HepG2 (cell line): Measurements from ENCODE around the gene CLDN4. TPM values are rescaled to one million over a fixed set of nuclear protein-coding genes. Genes with fewer than 3 reads are reported as not detected.

ENCODE experiments used
- ATAC-seq: fragments of 200-7000 bp; cut with Tn5 transposase; 3 replicates; pipeline ENCODE4 v1.9.1; 2020; ENCODE audit warnings: mild to moderate bottlenecking, moderate library complexity
- BruUV-seq: library from RNA; stranded (reverse); fragments of 400-500 nt; replicated peaks from 2 replicates; lab custom pipeline; 2021; lab: Mats Ljungman, UMichigan
- CTCF ChIA-PET: fragments of 300-600 bp; formaldehyde crosslinking; extraction: SDS; loops from one replicate; lab custom pipeline; 2021; ENCODE audit warnings: low total read pairs, inconsistent platforms, low intra/inter-chr PET ratio; lab: Yijun Ruan, JAX
- POLR2A ChIA-PET: fragments of 350-600 bp; sonication (Branson Sonifier 250); formaldehyde crosslinking; loops from one replicate; lab custom pipeline; 2020; ENCODE audit warnings: antibody characterized with exemption, inconsistent platforms; lab: Yijun Ruan, JAX
- DNase-seq: peaks from one replicate; pipeline ENCODE4 v3.0.0-alpha.2; 2015; ENCODE audit warnings: low spot score
- FAIRE-seq: peaks from 3 replicates; lab custom pipeline; 2011; peaks lifted over from hg19 to GRCh38; lab: Jason Lieb, UNC
- H2AFZ ChIP-seq: one replicate; pipeline ENCODE4 v1.6.1; 2011; ENCODE audit warnings: low read length, inconsistent platforms
- H3K27ac ChIP-seq: fragments of 300-600 bp; 3 replicates; pipeline ENCODE4 v1.8.0; 2011; ENCODE audit warnings: mixed run types, mild to moderate bottlenecking, mixed read lengths, low read length, inconsistent platforms; ENCODE audit not compliant: insufficient read depth; ENCODE audit errors: extremely low read length
- H3K27me3 ChIP-seq, 2 experiments: fragments of 200-600 bp in 1 of 2; 2 replicates in 1 of 2; 3 replicates in 1 of 2; pipeline versions ENCODE4 v1.6.0 to v1.8.0; 2011; ENCODE audit warnings: low read length in 2 of 2, mild to moderate bottlenecking in 2 of 2, moderate library complexity in 2 of 2, inconsistent platforms in 1 of 2; ENCODE audit not compliant: insufficient read depth in 2 of 2, control insufficient read depth in 1 of 2
- H3K36me3 ChIP-seq, 2 experiments: fragments of 200-600 bp in 1 of 2; replicated peaks in 1 of 2; 2 replicates in 1 of 2; 3 replicates in 1 of 2; pipeline versions ENCODE4 v1.5.1 to v1.8.0; 2011; ENCODE audit warnings: low read length in 2 of 2, inconsistent platforms in 1 of 2; ENCODE audit not compliant: insufficient read depth in 2 of 2, control insufficient read depth in 1 of 2
- H3K4me1 ChIP-seq: 2 replicates; pipeline ENCODE4 v1.5.1; 2012; ENCODE audit warnings: low read length, inconsistent platforms; ENCODE audit not compliant: insufficient read depth
- H3K4me2 ChIP-seq: 2 replicates; pipeline ENCODE4 v1.6.0; 2011; ENCODE audit warnings: low read depth, low read length, inconsistent platforms
- H3K4me3 ChIP-seq, 3 experiments: fragments of 200-600 bp in 1 of 3; sonication (generic), shearing (Covaris generic) in 1 of 3; replicated peaks in 1 of 3; 2 replicates each; pipeline ENCODE4 v1.5.1; 2011 to 2016; ENCODE audit warnings: low read length in 3 of 3, inconsistent platforms in 2 of 3, low read depth in 2 of 3, mild to moderate bottlenecking in 2 of 3, control low read depth in 1 of 3, mixed read lengths in 1 of 3; ENCODE audit not compliant: insufficient read depth in 1 of 3
- H3K79me2 ChIP-seq: one replicate; pipeline ENCODE4 v1.6.1; 2011; ENCODE audit warnings: low read length, inconsistent platforms; ENCODE audit not compliant: insufficient read depth
- H3K9ac ChIP-seq: 2 replicates; pipeline ENCODE4 v1.6.0; 2011; ENCODE audit warnings: mild to moderate bottlenecking, low read depth, low read length, inconsistent platforms; ENCODE audit not compliant: insufficient read depth
- H3K9me3 ChIP-seq: 2 replicates; pipeline ENCODE4 v1.5.1; 2012; ENCODE audit warnings: mild to moderate bottlenecking, low read length
- H4K20me1 ChIP-seq: 2 replicates; pipeline ENCODE4 v1.6.0; 2011; ENCODE audit warnings: inconsistent platforms, mild to moderate bottlenecking, low read length, moderate library complexity; ENCODE audit not compliant: insufficient read depth
- ARNT2 ChIP-seq: sonication (generic); formaldehyde crosslinking; IDR thresholded peaks from 2 replicates; pipeline ENCODE4 v1.8.0; 2022; ENCODE audit warnings: mild to moderate bottlenecking, low read depth, missing genetic modification reagents, moderate library complexity
- FOSL2 ChIP-seq: sonication (generic); formaldehyde crosslinking; IDR thresholded peaks from 2 replicates; pipeline ENCODE4 v1.4.0; 2020; ENCODE audit warnings: missing genetic modification reagents
- MAFG ChIP-seq: sonication (generic); formaldehyde crosslinking; IDR thresholded peaks from 2 replicates; pipeline ENCODE4 v1.5.1; 2020; ENCODE audit warnings: mild to moderate bottlenecking, missing genetic modification reagents
- MXI1 ChIP-seq: IDR thresholded peaks from 3 replicates; pipeline ENCODE4 v1.6.1; 2012; ENCODE audit warnings: low read depth, low read length, inconsistent platforms, borderline replicate concordance
- NR2F1 ChIP-seq, 2 experiments: fragments of 450-650 bp in 1 of 2; formaldehyde crosslinking in 1 of 2; IDR thresholded peaks; 2 replicates each; pipeline versions ENCODE4 v1.5.0 to v1.6.1; 2016 to 2020; ENCODE audit warnings: mild to moderate bottlenecking in 1 of 2, missing compliant biosample characterization in 1 of 2, missing genetic modification reagents in 1 of 2, moderate library complexity in 1 of 2
- PPARG ChIP-seq: conservative IDR thresholded peaks from 2 replicates; pipeline ENCODE4 v1.6.1; 2016; ENCODE audit warnings: missing biosample characterization, missing genetic modification reagents
- SAP130 ChIP-seq: IDR thresholded peaks from 2 replicates; pipeline ENCODE4 v1.6.1; 2016; ENCODE audit warnings: low read depth
- SP140L ChIP-seq: sonication (generic); formaldehyde crosslinking; IDR thresholded peaks from 2 replicates; pipeline ENCODE4 v1.4.0; 2020; ENCODE audit warnings: missing genetic modification reagents, borderline replicate concordance
- ZC3H13 ChIP-seq: sonication (generic); formaldehyde crosslinking; IDR thresholded peaks from 2 replicates; pipeline ENCODE4 v1.8.1; 2023; ENCODE audit warnings: mild to moderate bottlenecking, missing genetic modification reagents, moderate library complexity
- ZNF136 ChIP-seq: sonication (generic); formaldehyde crosslinking; IDR thresholded peaks from 2 replicates; pipeline ENCODE4 v1.8.1; 2022; ENCODE audit warnings: low read depth, mild to moderate bottlenecking, moderate library complexity, missing genetic modification reagents
- ZNF431 ChIP-seq: sonication (generic); formaldehyde crosslinking; IDR thresholded peaks from 2 replicates; pipeline ENCODE4 v1.9.0; 2022; ENCODE audit warnings: missing genetic modification reagents, low read depth, mild to moderate bottlenecking, borderline replicate concordance
- ZNF775 ChIP-seq: sonication (generic); formaldehyde crosslinking; IDR thresholded peaks from 2 replicates; pipeline ENCODE4 v1.4.0; 2020; ENCODE audit warnings: missing genetic modification reagents, mild to moderate bottlenecking, moderate library complexity, borderline replicate concordance
- WGBS: methylation state at CpG from one replicate; pipeline ENCODE4 v1.1.6; 2017; ENCODE audit warnings: low lambda C conversion rate; 5-methylcytosine and 5-hydroxymethylcytosine counted together
- in situ Hi-C: cut with HindIII; loops from 2 replicates; pipeline ENCODE4 v1.10.0; 2017; ENCODE audit warnings: low pct_unique_long_range_greater_than_20kb; ENCODE audit not compliant: extremely low pct_ligation_motif_present
- intact Hi-C: fragments of 100-400 bp; cut with micrococcal nuclease; formaldehyde crosslinking; loops from one replicate; pipeline ENCODE4 v1.10.0; 2022; ENCODE audit not compliant: unreplicated experiment
- polyA plus RNA-seq, 8 experiments: library from polyadenylated mRNA; depleted of rRNA in 3 of 8; stranded (reverse) in 7 of 8; unstranded in 1 of 8; fragments of >200 nt; fragmentation: Illumina TruSeq in 4 of 8; extraction: Trizol in 4 of 8; gene quantifications; 2 replicates each; pipeline versions ENCODE4 v1.2.1 to v1.2.3, GENCODE V29; 2011 to 2016; ENCODE audit warnings: low read depth in 4 of 8, missing spikeins in 1 of 8, mixed read lengths in 1 of 8; ENCODE audit not compliant: insufficient read depth in 1 of 8
- total RNA-seq, 5 experiments: library from RNA; depleted of rRNA; stranded (reverse); fragments of >200 nt; fragmentation: Illumina TruSeq; extraction: Trizol; gene quantifications; 2 replicates each; pipeline ENCODE4 v1.2.3, GENCODE V29; 2016; ENCODE audit warnings: low read depth in 1 of 5
- TF ChIP-seq, protein P1 (sequence below): IDR thresholded peaks from 2 replicates; pipeline ENCODE4 v1.6.1; 2016; ENCODE audit warnings: mild to moderate bottlenecking
- TF ChIP-seq, protein P2 (sequence below): sonication (generic); formaldehyde crosslinking; IDR thresholded peaks from 2 replicates; pipeline ENCODE4 v1.4.0; 2020; ENCODE audit warnings: missing genetic modification reagents

Gene CLDN4
- total and polyA plus RNA-seq, 2 of the 13 experiments (the other 11 are each of a cell fraction or from before 2014, with no cell fraction given) = 28.2 to 35.7 TPM

DNA sequence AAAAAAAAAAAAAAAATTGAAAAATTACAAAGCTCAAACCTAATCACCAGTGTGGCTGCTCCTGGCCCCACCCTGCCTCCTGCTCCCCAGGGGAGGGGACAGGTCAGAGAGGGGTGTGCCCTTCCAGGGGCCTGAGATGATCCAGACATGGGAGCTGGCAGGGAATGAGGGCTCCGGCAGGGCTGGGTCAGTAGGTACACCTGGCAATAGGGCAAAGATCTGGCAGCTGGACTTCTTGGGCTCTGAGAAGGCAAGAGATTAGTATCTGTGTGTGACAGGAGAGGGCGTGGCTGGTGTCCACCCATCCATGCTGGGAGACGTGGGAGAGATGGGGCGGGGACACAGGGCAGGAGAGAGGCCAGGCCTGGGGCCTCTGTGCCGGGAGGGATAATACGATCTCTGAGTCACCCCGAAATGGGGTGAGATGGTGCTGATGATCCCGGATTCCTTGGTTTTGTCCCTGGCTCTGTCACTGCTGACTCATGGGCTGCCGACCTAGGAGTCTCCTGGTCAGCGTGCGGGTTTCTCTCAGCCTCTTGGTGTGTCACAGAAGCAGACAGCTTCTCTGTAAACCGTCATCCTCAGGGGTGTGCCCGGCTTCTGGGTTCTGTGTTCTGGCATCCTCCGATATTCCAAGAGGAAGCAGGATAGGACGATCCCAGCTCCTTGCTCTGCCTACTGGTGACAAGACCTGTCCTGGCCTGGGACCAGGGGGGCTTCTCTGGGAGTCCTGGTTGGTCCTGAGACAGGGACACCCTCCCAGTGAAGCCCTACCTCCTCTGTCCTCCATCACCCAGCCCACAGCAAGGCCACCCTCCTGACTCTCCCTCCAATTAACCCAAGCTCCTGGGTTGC lies 8.2 kb upstream of the CLDN4 start:
- Histone ChIP-seq H3K27ac (no peak overlapping the region), H3K9me3 (no peaks in the 10 kb centered on the region), H3K9ac (no peak overlapping the region), H2AFZ (no peak overlapping the region), H3K27me3 (peaks cover 0 to 31% of the 10 kb centered on the region in 2 experiments; a peak in 3 of 5 replicates), H3K79me2 (no peaks in the 10 kb centered on the region), H3K36me3 (no peaks in the 10 kb centered on the region), H3K4me3 (no peak overlapping the region; a peak in 1 of 6 replicates), H4K20me1 (no peaks in the 10 kb centered on the region), H3K4me2 (peak overlapping the region; percentile 29; the same call in 1 of the 2 replicates), H3K4me1 (peaks cover 29% of the 10 kb centered on the region)
- BruUV-seq = no TSS peak
- CTCF ChIA-PET = no interaction called here
- WGBS = 0% methylated on average over 4 of the region's 15 CpGs
- POLR2A ChIA-PET = interaction anchor here (0.8 to 1.5 kb wide), 4 partner anchors 8 to 20 kb away, joined by 3 to 4 read pairs (median 3); partner anchors contain the start of genes CLDN4 and METTL27
- DNase-seq = peak; percentile 50
- TF ChIP-seq FOSL2 (CRISPR knock-in tag) (peak; percentile 62), MXI1 (0 out of 3 replicates have a peak, but pooled peaks have one; percentile 10), SAP130 (CRISPR knock-in tag) (0 out of 2 replicates have a peak, but pooled peaks have one; percentile 20), NR2F1 (CRISPR knock-in tag; IDR thresholded peaks at IDR 0.05) (no peak)
- intact Hi-C loops (no loop called here), in situ Hi-C loops (no loop called here)
- ATAC-seq = peak; percentile 74
- no peak for FAIRE-seq

DNA sequence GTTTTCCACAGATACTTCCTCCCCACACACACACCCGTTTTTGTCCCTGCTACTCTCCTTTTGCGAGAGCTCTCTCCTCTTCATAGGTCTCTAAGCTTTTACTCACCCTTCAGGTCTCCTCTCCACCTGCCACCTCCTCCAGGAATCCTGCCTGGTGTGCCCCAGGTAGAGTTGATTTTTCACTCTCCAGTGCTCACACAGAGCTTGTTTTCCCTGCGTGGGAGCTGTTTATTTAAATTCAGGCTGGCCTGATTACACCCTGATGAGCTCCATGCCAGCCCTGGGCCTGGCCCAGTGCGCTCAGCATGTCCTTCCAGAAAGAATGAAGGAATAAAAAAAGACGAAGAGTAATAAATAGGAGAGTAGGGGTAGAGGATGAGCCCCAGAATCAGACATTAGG lies 7.5 kb upstream of the CLDN4 start:
- WGBS = 33% methylated on average over 5 of the region's 5 CpGs
- intact Hi-C loops = no loop called here
- in situ Hi-C loops = no loop called here
- DNase-seq (no peak), ATAC-seq (no peak), FAIRE-seq (no peak)
- Histone ChIP-seq H3K79me2 (no peaks in the 10 kb centered on the region), H3K27me3 (peaks cover 0 to 31% of the 10 kb centered on the region in 2 experiments; a peak in 3 of 5 replicates), H3K4me1 (peaks cover 36% of the 10 kb centered on the region), H3K9ac (no peak overlapping the region), H3K27ac (no peak overlapping the region), H4K20me1 (no peaks in the 10 kb centered on the region), H3K9me3 (no peaks in the 10 kb centered on the region), H3K36me3 (no peaks in the 10 kb centered on the region), H3K4me2 (no peak overlapping the region; the same call in 1 of the 2 replicates), H3K4me3 (no peak overlapping the region), H2AFZ (no peak overlapping the region)
- ChIA-PET POLR2A (interaction anchor here (1.1 kb wide), 1 partner anchor 10 kb away, joined by 3 read pairs; no protein-coding TSS in a partner anchor), CTCF (no interaction called here)
- no TSS peak for BruUV-seq
- TF ChIP-seq, protein P1, sequence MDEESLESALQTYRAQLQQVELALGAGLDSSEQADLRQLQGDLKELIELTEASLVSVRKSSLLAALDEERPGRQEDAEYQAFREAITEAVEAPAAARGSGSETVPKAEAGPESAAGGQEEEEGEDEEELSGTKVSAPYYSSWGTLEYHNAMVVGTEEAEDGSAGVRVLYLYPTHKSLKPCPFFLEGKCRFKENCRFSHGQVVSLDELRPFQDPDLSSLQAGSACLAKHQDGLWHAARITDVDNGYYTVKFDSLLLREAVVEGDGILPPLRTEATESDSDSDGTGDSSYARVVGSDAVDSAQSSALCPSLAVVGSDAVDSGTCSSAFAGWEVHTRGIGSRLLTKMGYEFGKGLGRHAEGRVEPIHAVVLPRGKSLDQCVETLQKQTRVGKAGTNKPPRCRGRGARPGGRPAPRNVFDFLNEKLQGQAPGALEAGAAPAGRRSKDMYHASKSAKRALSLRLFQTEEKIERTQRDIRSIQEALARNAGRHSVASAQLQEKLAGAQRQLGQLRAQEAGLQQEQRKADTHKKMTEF (CRISPR knock-in tag) = no peak
- no peak for TF ChIP-seq MXI1
- no peak for TF ChIP-seq ZNF431 (CRISPR knock-in tag)
- no peak for TF ChIP-seq ARNT2 (CRISPR knock-in tag)
- no peak for TF ChIP-seq ZNF136 (CRISPR knock-in tag)
- no peak for TF ChIP-seq ZC3H13 (CRISPR knock-in tag)
- TF ChIP-seq PPARG (CRISPR knock-in tag) = no peak
- TF ChIP-seq ZNF775 = no peak
- TF ChIP-seq SP140L (CRISPR knock-in tag) = no peak
- no peak for TF ChIP-seq MAFG (CRISPR knock-in tag)
- TF ChIP-seq, protein P2, sequence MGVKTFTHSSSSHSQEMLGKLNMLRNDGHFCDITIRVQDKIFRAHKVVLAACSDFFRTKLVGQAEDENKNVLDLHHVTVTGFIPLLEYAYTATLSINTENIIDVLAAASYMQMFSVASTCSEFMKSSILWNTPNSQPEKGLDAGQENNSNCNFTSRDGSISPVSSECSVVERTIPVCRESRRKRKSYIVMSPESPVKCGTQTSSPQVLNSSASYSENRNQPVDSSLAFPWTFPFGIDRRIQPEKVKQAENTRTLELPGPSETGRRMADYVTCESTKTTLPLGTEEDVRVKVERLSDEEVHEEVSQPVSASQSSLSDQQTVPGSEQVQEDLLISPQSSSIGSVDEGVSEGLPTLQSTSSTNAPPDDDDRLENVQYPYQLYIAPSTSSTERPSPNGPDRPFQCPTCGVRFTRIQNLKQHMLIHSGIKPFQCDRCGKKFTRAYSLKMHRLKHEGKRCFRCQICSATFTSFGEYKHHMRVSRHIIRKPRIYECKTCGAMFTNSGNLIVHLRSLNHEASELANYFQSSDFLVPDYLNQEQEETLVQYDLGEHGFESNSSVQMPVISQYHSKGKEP (CRISPR knock-in tag) = no peak
